ENCODE data around the gene CNPPD1. TPM values are rescaled to one million over a fixed set of nuclear protein-coding genes. Genes with fewer than 3 reads are reported as not detected.

CNPPD1 gene
- total and polyA plus RNA-seq, 4 donors: 16.5 to 39.8 (median 21.6) TPM

GRCh38 chr2:219165058-219165911, 11.4 kb downstream of the CNPPD1 start:
- DNase-seq (ENCODE audit: low spot score): no peak

DNA sequence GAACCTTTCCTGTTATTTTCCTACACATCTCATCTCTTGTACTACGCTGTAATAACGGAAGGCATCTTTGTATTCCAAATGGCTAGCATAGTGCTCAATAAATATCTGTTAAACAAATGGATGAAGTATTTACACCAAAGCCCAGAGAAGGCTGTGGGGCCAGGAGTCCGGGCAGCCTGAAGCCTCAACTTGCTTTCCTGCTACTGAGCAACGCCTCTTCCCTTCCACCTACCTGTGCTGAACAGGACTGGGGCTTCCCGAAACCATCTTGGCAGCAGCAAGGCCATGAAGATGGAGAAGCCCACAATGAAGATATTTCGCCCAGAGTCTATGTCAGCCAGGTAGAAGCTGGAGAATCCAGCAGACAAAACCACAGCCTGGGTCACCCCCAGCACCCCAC, 13.6 kb downstream of the CNPPD1 start:
- H3K9me3 ChIP-seq (ENCODE audit: control insufficient read depth in 4 of 4, low read length in 3 of 4): no peaks in the 10 kb centered on the region
- H3K36me3 ChIP-seq (ENCODE audit: control insufficient read depth in 4 of 4, insufficient read depth in 3 of 4, low read depth in 1 of 4, low read length in 3 of 4): no peaks in the 10 kb centered on the region
- no peak overlapping the region for H3K9ac ChIP-seq (ENCODE audit: low read depth in 1 of 2, low read length in 2 of 2)
- peaks cover 2 to 15% (median 12%) of the 10 kb centered on the region in 4 donors for H3K4me1 ChIP-seq (ENCODE audit: control insufficient read depth in 4 of 4, insufficient read depth in 4 of 4, low read length in 3 of 4)
- H3K4me3 ChIP-seq (ENCODE audit: low read depth in 1 of 3, low read length in 3 of 3): no peak overlapping the region
- H3K27me3 ChIP-seq (ENCODE audit: control insufficient read depth in 4 of 4, insufficient read depth in 4 of 4, low read length in 3 of 4): no peaks in the 10 kb centered on the region
- no peak for DNase-seq (ENCODE audit: low spot score)
- WGBS: 94% methylated on average over 6 of the region's 6 CpGs
- H3K27ac ChIP-seq (ENCODE audit: low read depth in 1 of 2, low read length in 2 of 2): no peak overlapping the region
- no peak for TF ChIP-seq RAD21 (IDR thresholded peaks at IDR 0.05)
- no peak for TF ChIP-seq ZBTB33 (IDR thresholded peaks at IDR 0.05)
- TF ChIP-seq, protein P1, sequence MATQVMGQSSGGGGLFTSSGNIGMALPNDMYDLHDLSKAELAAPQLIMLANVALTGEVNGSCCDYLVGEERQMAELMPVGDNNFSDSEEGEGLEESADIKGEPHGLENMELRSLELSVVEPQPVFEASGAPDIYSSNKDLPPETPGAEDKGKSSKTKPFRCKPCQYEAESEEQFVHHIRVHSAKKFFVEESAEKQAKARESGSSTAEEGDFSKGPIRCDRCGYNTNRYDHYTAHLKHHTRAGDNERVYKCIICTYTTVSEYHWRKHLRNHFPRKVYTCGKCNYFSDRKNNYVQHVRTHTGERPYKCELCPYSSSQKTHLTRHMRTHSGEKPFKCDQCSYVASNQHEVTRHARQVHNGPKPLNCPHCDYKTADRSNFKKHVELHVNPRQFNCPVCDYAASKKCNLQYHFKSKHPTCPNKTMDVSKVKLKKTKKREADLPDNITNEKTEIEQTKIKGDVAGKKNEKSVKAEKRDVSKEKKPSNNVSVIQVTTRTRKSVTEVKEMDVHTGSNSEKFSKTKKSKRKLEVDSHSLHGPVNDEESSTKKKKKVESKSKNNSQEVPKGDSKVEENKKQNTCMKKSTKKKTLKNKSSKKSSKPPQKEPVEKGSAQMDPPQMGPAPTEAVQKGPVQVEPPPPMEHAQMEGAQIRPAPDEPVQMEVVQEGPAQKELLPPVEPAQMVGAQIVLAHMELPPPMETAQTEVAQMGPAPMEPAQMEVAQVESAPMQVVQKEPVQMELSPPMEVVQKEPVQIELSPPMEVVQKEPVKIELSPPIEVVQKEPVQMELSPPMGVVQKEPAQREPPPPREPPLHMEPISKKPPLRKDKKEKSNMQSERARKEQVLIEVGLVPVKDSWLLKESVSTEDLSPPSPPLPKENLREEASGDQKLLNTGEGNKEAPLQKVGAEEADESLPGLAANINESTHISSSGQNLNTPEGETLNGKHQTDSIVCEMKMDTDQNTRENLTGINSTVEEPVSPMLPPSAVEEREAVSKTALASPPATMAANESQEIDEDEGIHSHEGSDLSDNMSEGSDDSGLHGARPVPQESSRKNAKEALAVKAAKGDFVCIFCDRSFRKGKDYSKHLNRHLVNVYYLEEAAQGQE (IDR thresholded peaks at IDR 0.05): no peak
- no peak for TF ChIP-seq EGR1 (IDR thresholded peaks at IDR 0.05; ENCODE audit: low read depth in 2 of 2)
- TF ChIP-seq, protein P2, sequence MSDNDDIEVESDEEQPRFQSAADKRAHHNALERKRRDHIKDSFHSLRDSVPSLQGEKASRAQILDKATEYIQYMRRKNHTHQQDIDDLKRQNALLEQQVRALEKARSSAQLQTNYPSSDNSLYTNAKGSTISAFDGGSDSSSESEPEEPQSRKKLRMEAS (IDR thresholded peaks at IDR 0.05): no peak
- no peak for TF ChIP-seq SP1 (IDR thresholded peaks at IDR 0.05)
- no peak for TF ChIP-seq YY1 (IDR thresholded peaks at IDR 0.05)
- no peak for TF ChIP-seq HNF4G (IDR thresholded peaks at IDR 0.05)
- TF ChIP-seq, protein P3, sequence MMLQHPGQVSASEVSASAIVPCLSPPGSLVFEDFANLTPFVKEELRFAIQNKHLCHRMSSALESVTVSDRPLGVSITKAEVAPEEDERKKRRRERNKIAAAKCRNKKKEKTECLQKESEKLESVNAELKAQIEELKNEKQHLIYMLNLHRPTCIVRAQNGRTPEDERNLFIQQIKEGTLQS (IDR thresholded peaks at IDR 0.05): no peak
- no peak for TF ChIP-seq HNF4A (conservative IDR thresholded peaks at IDR 0.05)

More at GRCh38 chr2:219165058-219165911, 11.4 kb downstream of the CNPPD1 start:
- Histone ChIP-seq H3K27ac (ENCODE audit: low read depth in 1 of 2, low read length in 2 of 2) (no peak overlapping the region), H3K9me3 (ENCODE audit: control insufficient read depth in 4 of 4, low read length in 3 of 4) (no peaks in the 10 kb centered on the region), H3K36me3 (ENCODE audit: control insufficient read depth in 4 of 4, insufficient read depth in 3 of 4, low read depth in 1 of 4, low read length in 3 of 4) (no peaks in the 10 kb centered on the region), H3K4me1 (ENCODE audit: control insufficient read depth in 4 of 4, insufficient read depth in 4 of 4, low read length in 3 of 4) (peaks cover 4 to 17% (median 11%) of the 10 kb centered on the region in 4 donors), H3K4me3 (ENCODE audit: low read depth in 1 of 3, low read length in 3 of 3) (no peak overlapping the region), H3K27me3 (ENCODE audit: control insufficient read depth in 4 of 4, insufficient read depth in 4 of 4, low read length in 3 of 4) (no peaks in the 10 kb centered on the region), H3K9ac (ENCODE audit: low read depth in 1 of 2, low read length in 2 of 2) (no peak overlapping the region)
- 93% methylated on average over 10 of the region's 10 CpGs for WGBS
- TF ChIP-seq, protein P4, sequence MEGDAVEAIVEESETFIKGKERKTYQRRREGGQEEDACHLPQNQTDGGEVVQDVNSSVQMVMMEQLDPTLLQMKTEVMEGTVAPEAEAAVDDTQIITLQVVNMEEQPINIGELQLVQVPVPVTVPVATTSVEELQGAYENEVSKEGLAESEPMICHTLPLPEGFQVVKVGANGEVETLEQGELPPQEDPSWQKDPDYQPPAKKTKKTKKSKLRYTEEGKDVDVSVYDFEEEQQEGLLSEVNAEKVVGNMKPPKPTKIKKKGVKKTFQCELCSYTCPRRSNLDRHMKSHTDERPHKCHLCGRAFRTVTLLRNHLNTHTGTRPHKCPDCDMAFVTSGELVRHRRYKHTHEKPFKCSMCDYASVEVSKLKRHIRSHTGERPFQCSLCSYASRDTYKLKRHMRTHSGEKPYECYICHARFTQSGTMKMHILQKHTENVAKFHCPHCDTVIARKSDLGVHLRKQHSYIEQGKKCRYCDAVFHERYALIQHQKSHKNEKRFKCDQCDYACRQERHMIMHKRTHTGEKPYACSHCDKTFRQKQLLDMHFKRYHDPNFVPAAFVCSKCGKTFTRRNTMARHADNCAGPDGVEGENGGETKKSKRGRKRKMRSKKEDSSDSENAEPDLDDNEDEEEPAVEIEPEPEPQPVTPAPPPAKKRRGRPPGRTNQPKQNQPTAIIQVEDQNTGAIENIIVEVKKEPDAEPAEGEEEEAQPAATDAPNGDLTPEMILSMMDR (IDR thresholded peaks at IDR 0.05; ENCODE audit: low read depth, low read length, missing input control): no peak
- TF ChIP-seq, protein P1 (IDR thresholded peaks at IDR 0.05): no peak
- TF ChIP-seq YY1 (IDR thresholded peaks at IDR 0.05): no peak
- no peak for TF ChIP-seq EGR1 (IDR thresholded peaks at IDR 0.05; ENCODE audit: low read depth in 2 of 2)
- TF ChIP-seq, protein P2 (IDR thresholded peaks at IDR 0.05): no peak
- no peak for TF ChIP-seq NR2F2 (IDR thresholded peaks at IDR 0.05)
- TF ChIP-seq HNF4G (IDR thresholded peaks at IDR 0.05): no peak
- no peak for TF ChIP-seq TAF1 (conservative IDR thresholded peaks at IDR 0.05)
- no peak for TF ChIP-seq HNF4A (conservative IDR thresholded peaks at IDR 0.05)
- no peak for TF ChIP-seq FOXA1 (IDR thresholded peaks at IDR 0.05)
- TF ChIP-seq JUND (IDR thresholded peaks at IDR 0.05): no peak

Measured in liver (tissue), 9 donors.